Choroid plexus epithelial cell (primary cell): ENCODE measurements around the gene EPHB3.

Experiments used
- DNase-seq: peaks from one replicate; pipeline ENCODE4 v3.0.0-alpha.2; 2010; ENCODE audit warnings: low read depth
- H3K4me3 ChIP-seq: 2 replicates; pipeline ENCODE4 v1.5.1; 2011; ENCODE audit warnings: low read depth, mild to moderate bottlenecking, control low read depth, low read length, moderate library complexity
- CTCF ChIP-seq: conservative IDR thresholded peaks from 2 replicates; pipeline ENCODE4 v1.5.1; 2011; ENCODE audit warnings: low read depth, mild to moderate bottlenecking, control low read depth, inconsistent platforms, low read length, moderate library complexity

Gene EPHB3

GRCh38 chr3:184544513-184544861, 17.1 kb upstream of the EPHB3 start:
- TF ChIP-seq CTCF = no peak
- DNase-seq = no peak
- H3K4me3 ChIP-seq = no peak overlapping the region

DNA sequence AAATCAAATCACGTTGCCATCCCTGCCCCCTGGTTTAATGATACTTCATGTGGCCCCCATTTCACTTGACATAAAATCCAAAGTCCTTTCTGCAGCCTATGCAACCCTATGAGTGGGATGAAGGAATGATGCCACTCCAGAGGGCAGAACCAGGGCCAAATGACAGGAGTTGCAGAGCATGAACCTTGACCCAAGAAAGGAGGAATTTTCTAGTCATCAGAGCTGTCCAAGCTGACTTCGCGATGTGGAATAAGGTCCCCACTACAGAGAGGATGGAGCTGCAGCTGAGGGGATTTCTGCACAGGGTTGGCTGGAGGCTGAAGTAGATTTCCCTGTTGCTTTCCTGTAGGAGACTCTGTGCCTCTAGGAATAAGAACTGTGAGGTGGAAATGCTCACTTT, 15.8 kb upstream of the EPHB3 start:
- no peak for DNase-seq
- no peak overlapping the region for H3K4me3 ChIP-seq
- TF ChIP-seq CTCF = no peak

- H3K4me3 ChIP-seq = no peak overlapping the region
- no peak for TF ChIP-seq CTCF
- DNase-seq = no peak
Observed at GRCh38 chr3:184546252-184546651, 15.3 kb upstream of the EPHB3 start.

DNA sequence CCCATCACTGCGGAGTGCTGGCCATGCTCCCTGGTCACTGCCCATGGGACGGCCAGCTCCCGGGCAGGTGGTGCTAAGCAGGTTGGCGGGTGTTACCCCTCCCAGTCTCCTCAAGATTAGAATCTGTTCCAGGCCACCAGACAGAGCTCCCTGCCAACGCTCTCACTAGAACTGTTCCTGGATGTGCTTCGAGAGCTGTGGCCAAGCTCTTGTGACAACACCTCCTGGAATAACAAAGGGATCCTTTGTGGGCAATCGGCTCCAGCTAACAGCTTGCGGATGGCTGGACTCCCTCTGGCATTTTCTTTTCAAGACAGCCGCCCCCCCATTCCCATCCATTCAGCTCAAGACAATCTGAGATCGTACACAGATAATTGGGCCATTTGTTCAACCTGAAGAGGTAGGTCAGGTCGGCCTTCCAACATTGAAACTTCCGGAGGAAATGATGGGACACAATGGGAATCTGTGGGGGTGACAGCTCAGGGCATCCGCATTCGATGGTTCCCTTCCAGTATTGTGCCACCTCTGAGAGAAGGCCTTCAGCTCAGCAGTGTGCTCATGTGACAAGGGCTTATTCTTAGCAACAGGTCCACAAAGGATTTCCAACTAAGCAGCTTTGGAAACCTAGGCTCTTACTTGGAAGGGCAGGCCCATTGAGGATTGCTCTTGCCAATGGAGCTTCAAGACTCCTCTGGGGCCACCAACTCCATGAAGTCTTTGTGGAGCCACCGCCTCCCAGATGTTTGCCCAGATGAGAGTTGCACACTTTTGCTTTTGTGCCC, 11.6 kb upstream of the EPHB3 start:
- no peak for TF ChIP-seq CTCF
- no peak overlapping the region for H3K4me3 ChIP-seq
- DNase-seq = no peak

- no peak for DNase-seq
- no peak for TF ChIP-seq CTCF
Observed at GRCh38 chr3:184551103-184551502, 10.5 kb upstream of the EPHB3 start.

DNA sequence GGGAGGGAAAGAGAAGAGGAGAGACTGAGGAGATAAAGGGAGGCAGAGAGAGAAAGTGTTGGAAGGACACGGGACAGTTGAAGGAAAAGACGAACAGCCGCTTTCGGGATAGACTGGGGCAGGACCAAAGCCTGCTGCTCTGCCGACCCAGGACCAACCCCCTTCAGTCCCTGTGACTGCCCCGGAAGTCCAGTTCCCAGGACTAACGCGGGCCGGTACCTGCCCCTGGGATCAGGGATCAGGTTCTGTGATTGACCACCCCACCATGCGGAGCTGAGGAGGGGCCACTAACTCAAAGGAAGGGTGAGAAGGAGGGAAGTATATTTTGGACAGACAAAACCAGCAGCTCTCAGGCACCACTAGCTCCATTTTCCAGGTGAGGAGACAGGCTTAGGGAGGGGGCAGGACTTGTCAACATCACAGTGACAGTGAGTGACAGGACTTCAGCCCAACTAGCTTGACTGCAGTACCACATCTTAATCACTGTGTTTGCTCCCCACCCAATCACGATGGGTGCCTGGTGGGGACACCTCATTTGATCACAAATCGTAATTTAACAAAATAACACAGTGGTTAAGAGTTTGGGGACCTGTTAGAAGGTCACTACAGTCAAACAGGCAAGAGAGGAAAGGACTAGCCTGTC, 9.8 kb upstream of the EPHB3 start:
- TF ChIP-seq CTCF = no peak
- DNase-seq = no peak
- H3K4me3 ChIP-seq = no peak overlapping the region

More at GRCh38 chr3:184551103-184551502, 10.5 kb upstream of the EPHB3 start:
- H3K4me3 ChIP-seq = no peak overlapping the region

GRCh38 chr3:184552296-184552695, 9.3 kb upstream of the EPHB3 start:
- no peak for DNase-seq
- TF ChIP-seq CTCF = no peak
- no peak overlapping the region for H3K4me3 ChIP-seq
